Right lobe of liver (tissue), 6 donors: ENCODE data around the gene ANKRD11. TPM values are rescaled to one million over a fixed set of nuclear protein-coding genes. Genes with fewer than 3 reads are reported as not detected.

Experiments
- ATAC-seq, 4 donors: fragments of 200-7000 bp; cut with Tn5 transposase; one replicate each; pipeline ENCODE4 v1.9.1; 2020; ENCODE audit warnings: mild to moderate bottlenecking in 4 of 4, moderate library complexity in 4 of 4
- DNase-seq, 3 donors: peaks; one replicate each; pipeline ENCODE4 v3.0.0-alpha.2; 2020
- H3K27ac ChIP-seq, 3 donors: fragments of 200-600 bp; one replicate each; pipeline ENCODE4 v1.8.0; 2022
- H3K27me3 ChIP-seq, 2 donors: fragments of 200-600 bp; one replicate each; pipeline ENCODE4 v1.8.0; 2022
- H3K36me3 ChIP-seq, 4 donors: fragments of 200-600 bp; sonication (generic) in 1 of 4; one replicate each; pipeline versions ENCODE4 v1.5.1 to v1.8.0; 2017 to 2022; ENCODE audit warnings: control low read depth in 1 of 4
- H3K4me1 ChIP-seq, 4 donors: fragments of 200-600 bp; sonication (generic) in 1 of 4; one replicate each; pipeline versions ENCODE4 v1.5.1 to v1.8.0; 2017 to 2022; ENCODE audit warnings: control low read depth in 1 of 4
- H3K4me3 ChIP-seq, 3 donors: fragments of 200-600 bp; one replicate each; pipeline ENCODE4 v1.8.0; 2022
- H3K9me3 ChIP-seq, 4 donors: fragments of 200-600 bp; sonication (generic) in 1 of 4; one replicate each; pipeline versions ENCODE4 v1.5.1 to v1.8.0; 2017 to 2022; ENCODE audit warnings: control low read depth in 1 of 4
- POLR2A ChIP-seq: fragments of 450-650 bp; IDR thresholded peaks from one replicate; pipeline ENCODE4 v1.6.1; 2017; ENCODE audit warnings: antibody characterized with exemption, mild to moderate bottlenecking
- WGBS: methylation state at CpG from one replicate; pipeline ENCODE4 v1.1.6; 2018; ENCODE audit warnings: low coverage, low lambda C conversion rate; ENCODE audit not compliant: insufficient coverage; ENCODE audit errors: missing lambda C conversion rate; 5-methylcytosine and 5-hydroxymethylcytosine counted together
- intact Hi-C, 2 donors: fragments of 100-400 bp; cut with DNase I; formaldehyde crosslinking; loops; one replicate each; pipeline versions ENCODE4 v1.11.2 to v1.14.1; 2022
- total RNA-seq, 6 experiments: library from RNA; depleted of rRNA in 2 of 6; stranded (reverse); fragments of >200 nt in 2 of 6; fragmentation: NEBNext Ultra II Directional in 3 of 6; extraction: Animal tissue kit (Norgen Biotek cat#: 25700) in 3 of 6; gene quantifications; one replicate each; pipeline versions ENCODE4 v1.1.0 to v1.2.4, GENCODE V29; 2016 to 2023
- TF ChIP-seq, protein P1 (sequence below), 4 donors: fragments of 200-600 bp in 3 of 4; fragments of 450-650 bp in 1 of 4; IDR thresholded peaks; one replicate each; pipeline versions ENCODE4 v1.5.1 to v1.8.0; 2016 to 2022; ENCODE audit warnings: antibody characterized with exemption in 4 of 4, mild to moderate bottlenecking in 2 of 4
- donor health status: DM: no; HTN: yes; CAD: no.
- donor health status: DM: no; HTN: no; CAD: no.
- donor health status: DM: no; HTN: no; CAD: no.
- donor health status: DM: no; HTN: yes; CAD: no.
- donor health status: DM: no; HTN: yes; CAD: no.

ANKRD11 gene
- total RNA-seq, 6 experiments from 2014 or later = 26.2 to 65.8 (median 41.6) TPM

DNA sequence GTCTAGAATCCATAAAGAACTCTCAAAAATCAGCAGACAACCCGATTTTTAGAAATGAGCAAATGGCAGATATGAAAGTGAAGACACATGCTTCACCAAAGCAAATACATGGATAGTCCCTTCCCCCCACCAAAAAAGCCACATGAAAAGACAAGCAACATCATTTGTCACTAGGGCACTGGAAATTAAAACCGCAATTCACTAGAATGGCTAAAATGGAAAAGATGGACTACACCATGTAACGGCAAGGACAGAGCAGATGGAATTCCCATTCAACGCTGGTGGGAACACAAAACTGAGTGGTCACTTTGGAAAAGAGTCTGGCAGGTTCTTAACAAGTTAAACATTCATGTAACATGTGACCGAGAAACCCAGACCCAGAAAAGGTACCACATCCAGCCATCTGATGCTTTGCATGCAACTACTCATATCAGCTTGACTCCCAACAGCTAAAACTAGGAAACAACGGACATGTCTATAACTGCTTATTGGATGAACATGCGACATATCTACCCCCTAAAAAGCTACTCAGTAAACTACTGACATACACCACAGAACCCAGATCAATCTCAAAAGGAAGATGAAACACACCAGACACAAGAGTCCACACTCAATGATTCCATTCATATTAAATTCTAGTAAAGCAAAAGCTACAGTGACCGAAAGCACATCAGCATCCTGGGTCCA lies 140.3 kb downstream of the ANKRD11 start:
- no peak for ATAC-seq
- H3K27ac ChIP-seq = no peak overlapping the region
- DNase-seq = no peak
- WGBS = 68% methylated on average over 6 of the region's 8 CpGs
- intact Hi-C loops = no loop called here
- no peaks in the 10 kb centered on the region for H3K27me3 ChIP-seq
- TF ChIP-seq, protein P1, sequence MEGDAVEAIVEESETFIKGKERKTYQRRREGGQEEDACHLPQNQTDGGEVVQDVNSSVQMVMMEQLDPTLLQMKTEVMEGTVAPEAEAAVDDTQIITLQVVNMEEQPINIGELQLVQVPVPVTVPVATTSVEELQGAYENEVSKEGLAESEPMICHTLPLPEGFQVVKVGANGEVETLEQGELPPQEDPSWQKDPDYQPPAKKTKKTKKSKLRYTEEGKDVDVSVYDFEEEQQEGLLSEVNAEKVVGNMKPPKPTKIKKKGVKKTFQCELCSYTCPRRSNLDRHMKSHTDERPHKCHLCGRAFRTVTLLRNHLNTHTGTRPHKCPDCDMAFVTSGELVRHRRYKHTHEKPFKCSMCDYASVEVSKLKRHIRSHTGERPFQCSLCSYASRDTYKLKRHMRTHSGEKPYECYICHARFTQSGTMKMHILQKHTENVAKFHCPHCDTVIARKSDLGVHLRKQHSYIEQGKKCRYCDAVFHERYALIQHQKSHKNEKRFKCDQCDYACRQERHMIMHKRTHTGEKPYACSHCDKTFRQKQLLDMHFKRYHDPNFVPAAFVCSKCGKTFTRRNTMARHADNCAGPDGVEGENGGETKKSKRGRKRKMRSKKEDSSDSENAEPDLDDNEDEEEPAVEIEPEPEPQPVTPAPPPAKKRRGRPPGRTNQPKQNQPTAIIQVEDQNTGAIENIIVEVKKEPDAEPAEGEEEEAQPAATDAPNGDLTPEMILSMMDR (IDR thresholded peaks at IDR 0.05) = no peak
- TF ChIP-seq POLR2A = no peak
- H3K9me3 ChIP-seq = no peaks in the 10 kb centered on the region
- H3K4me3 ChIP-seq = no peak overlapping the region
- H3K36me3 ChIP-seq = no peaks in the 10 kb centered on the region
- peaks cover 0 to 65% (median 31%) of the 10 kb centered on the region in 4 donors for H3K4me1 ChIP-seq

DNA sequence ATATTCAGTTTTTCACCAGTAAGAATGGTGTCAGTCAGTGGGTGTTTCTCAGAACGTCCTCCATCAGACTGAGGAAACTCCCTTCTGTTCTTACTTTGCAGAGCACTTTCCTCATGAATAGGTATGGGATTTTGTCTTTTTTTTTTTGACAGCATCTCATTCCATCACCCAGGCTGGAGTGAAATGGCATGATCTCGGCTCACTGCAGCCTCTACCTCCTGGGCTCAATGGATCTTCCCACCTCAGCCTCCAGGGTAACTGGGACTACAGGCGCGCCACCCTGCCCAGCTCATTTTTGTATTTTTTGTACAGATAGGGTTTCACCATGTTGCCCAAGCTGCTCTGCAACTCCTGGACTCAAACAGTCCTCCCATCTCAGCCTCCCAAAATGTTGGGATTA lies 142.6 kb downstream of the ANKRD11 start:
- intact Hi-C loops = no loop called here
- DNase-seq (no peak), ATAC-seq (no peak)
- Histone ChIP-seq H3K27me3 (no peaks in the 10 kb centered on the region), H3K4me1 (peaks cover 0 to 57% (median 28%) of the 10 kb centered on the region in 4 donors), H3K36me3 (no peaks in the 10 kb centered on the region), H3K4me3 (no peak overlapping the region), H3K9me3 (no peaks in the 10 kb centered on the region), H3K27ac (no peak overlapping the region)
- TF ChIP-seq, protein P1 (IDR thresholded peaks at IDR 0.05) = no peak
- no peak for TF ChIP-seq POLR2A
- WGBS = 93% methylated on average over 4 of the region's 4 CpGs

DNA sequence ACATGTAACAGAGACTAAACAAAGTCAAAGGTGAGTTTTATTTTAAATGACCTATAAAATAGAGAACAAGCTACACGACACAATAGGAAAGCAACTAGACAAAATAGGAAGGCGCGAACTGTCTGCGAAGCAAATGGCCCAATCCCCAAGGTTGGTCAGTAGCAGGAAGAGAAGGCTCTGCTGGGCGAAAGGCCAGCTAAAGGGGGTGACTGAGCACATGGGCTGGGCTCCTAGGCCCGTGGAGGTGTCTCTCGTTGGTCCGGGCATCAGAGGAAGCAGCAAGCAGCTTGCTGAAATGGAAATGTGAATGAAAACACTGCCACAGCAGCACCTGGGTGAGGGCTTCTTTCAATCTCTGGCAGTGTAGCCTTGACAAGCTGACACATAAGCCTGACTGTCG lies 143.5 kb downstream of the ANKRD11 start:
- no peak for DNase-seq
- 66% methylated on average over 7 of the region's 9 CpGs for WGBS
- H3K36me3 ChIP-seq = no peaks in the 10 kb centered on the region
- no peak overlapping the region for H3K4me3 ChIP-seq
- no peak for TF ChIP-seq POLR2A
- TF ChIP-seq, protein P1 (IDR thresholded peaks at IDR 0.05) = no peak
- H3K9me3 ChIP-seq = no peaks in the 10 kb centered on the region
- no peak overlapping the region for H3K27ac ChIP-seq
- peaks cover 0 to 48% (median 23%) of the 10 kb centered on the region in 4 donors for H3K4me1 ChIP-seq
- intact Hi-C loops = no loop called here
- ATAC-seq = peak in 2 of 4 donors; percentile 16 to 29
- no peaks in the 10 kb centered on the region for H3K27me3 ChIP-seq

DNA sequence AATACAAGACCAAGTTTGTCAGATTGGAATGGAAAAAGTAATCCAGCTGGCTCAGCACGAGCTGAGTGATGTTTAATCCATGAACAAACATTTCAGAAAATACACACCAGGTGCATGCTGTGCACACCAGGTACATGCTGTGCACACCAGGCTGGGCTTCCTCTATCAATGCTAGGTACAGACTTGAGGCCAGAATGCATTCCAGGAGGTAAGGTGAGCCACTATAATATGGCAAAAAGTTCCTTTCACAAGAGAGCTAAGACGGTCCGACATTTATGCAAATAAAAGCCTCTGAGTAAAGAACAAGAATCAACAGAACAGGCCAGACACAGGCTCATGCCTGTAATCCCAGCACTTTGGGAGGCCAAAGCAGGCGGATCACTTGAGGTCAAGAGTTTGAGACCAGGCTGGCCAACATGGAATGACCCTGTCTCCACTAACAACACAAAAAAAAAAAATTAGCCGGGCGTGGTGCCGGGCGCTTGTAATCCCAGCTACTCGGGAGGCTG lies 144.7 kb downstream of the ANKRD11 start:
- Histone ChIP-seq H3K36me3 (no peaks in the 10 kb centered on the region), H3K4me3 (no peak overlapping the region), H3K4me1 (peaks cover 0 to 38% (median 19%) of the 10 kb centered on the region in 4 donors), H3K9me3 (no peaks in the 10 kb centered on the region), H3K27me3 (no peaks in the 10 kb centered on the region), H3K27ac (peak overlapping the region in 2 of 3 donors; percentile 62 to 63)
- peak; percentile 74 to 85 (median 82) for ATAC-seq
- DNase-seq = peak in 1 of 3 donors; percentile 80
- intact Hi-C loops = no loop called here
- no peak for TF ChIP-seq POLR2A
- TF ChIP-seq, protein P1 (IDR thresholded peaks at IDR 0.05) = no peak
- 16% methylated on average over 6 of the region's 9 CpGs for WGBS
